Liver (tissue), 9 donors: Measurements from ENCODE around the gene ARMC9. TPM values are rescaled to one million over a fixed set of nuclear protein-coding genes. Genes with fewer than 3 reads are reported as not detected.

Source experiments
- DNase-seq: peaks from one replicate; pipeline ENCODE4 v3.0.0-alpha.2; 2017; ENCODE audit warnings: low spot score
- H3K27ac ChIP-seq, 2 donors: one replicate each; pipeline ENCODE4 v1.7.0; 2013; ENCODE audit warnings: inconsistent platforms in 2 of 2, low read length in 2 of 2, control low read depth in 1 of 2, low read depth in 1 of 2, mild to moderate bottlenecking in 1 of 2
- H3K27me3 ChIP-seq, 4 donors: one replicate each; pipeline versions ENCODE4 v1.6.1 to v1.7.0; 2013; ENCODE audit warnings: low read length in 3 of 4, inconsistent platforms in 1 of 4, mild to moderate bottlenecking in 1 of 4, moderate library complexity in 1 of 4; ENCODE audit not compliant: control insufficient read depth in 4 of 4, insufficient read depth in 4 of 4
- H3K36me3 ChIP-seq, 4 donors: one replicate each; pipeline versions ENCODE4 v1.6.1 to v1.7.0; 2013; ENCODE audit warnings: low read length in 3 of 4, mild to moderate bottlenecking in 3 of 4, low read depth in 1 of 4, moderate library complexity in 1 of 4; ENCODE audit not compliant: control insufficient read depth in 4 of 4, insufficient read depth in 3 of 4
- H3K4me1 ChIP-seq, 4 donors: one replicate each; pipeline versions ENCODE4 v1.6.1 to v1.7.0; 2013; ENCODE audit warnings: low read length in 3 of 4, mild to moderate bottlenecking in 3 of 4, moderate library complexity in 1 of 4; ENCODE audit not compliant: control insufficient read depth in 4 of 4, insufficient read depth in 4 of 4
- H3K4me3 ChIP-seq, 3 donors: one replicate each; pipeline versions ENCODE4 v1.6.1 to v1.7.0; 2013; ENCODE audit warnings: low read length in 3 of 3, control low read depth in 1 of 3, low read depth in 1 of 3, mild to moderate bottlenecking in 1 of 3
- H3K9ac ChIP-seq, 2 donors: one replicate each; pipeline ENCODE4 v1.7.0; 2013; ENCODE audit warnings: low read length in 2 of 2, mild to moderate bottlenecking in 2 of 2, moderate library complexity in 2 of 2, control low read depth in 1 of 2, low read depth in 1 of 2
- H3K9me3 ChIP-seq, 4 donors: one replicate each; pipeline versions ENCODE4 v1.6.1 to v1.7.0; 2013; ENCODE audit warnings: low read length in 3 of 4; ENCODE audit not compliant: control insufficient read depth in 4 of 4
- ATF3 ChIP-seq: IDR thresholded peaks from 2 replicates; pipeline ENCODE4 v1.6.1; 2016; ENCODE audit warnings: antibody characterized with exemption
- EGR1 ChIP-seq, 2 donors: IDR thresholded peaks; 2 replicates each; pipeline ENCODE4 v1.6.1; 2016 to 2018; ENCODE audit warnings: antibody characterized with exemption in 2 of 2, low read depth in 2 of 2
- FOXA1 ChIP-seq: IDR thresholded peaks from 2 replicates; pipeline ENCODE4 v1.6.1; 2016; ENCODE audit warnings: antibody characterized with exemption
- FOXA2 ChIP-seq: IDR thresholded peaks from 2 replicates; pipeline ENCODE4 v1.6.1; 2016; ENCODE audit warnings: antibody characterized with exemption
- GABPA ChIP-seq, 2 donors: IDR thresholded peaks in 1 of 2; conservative IDR thresholded peaks in 1 of 2; 2 replicates each; pipeline ENCODE4 v1.6.1; 2016; ENCODE audit warnings: antibody characterized with exemption in 2 of 2, mild to moderate bottlenecking in 1 of 2, moderate library complexity in 1 of 2
- HNF4A ChIP-seq, 2 donors: conservative IDR thresholded peaks; 2 replicates each; pipeline ENCODE4 v1.6.1; 2016; ENCODE audit warnings: antibody characterized with exemption in 2 of 2, mild to moderate bottlenecking in 2 of 2
- HNF4G ChIP-seq: IDR thresholded peaks from 2 replicates; pipeline ENCODE4 v1.6.1; 2016; ENCODE audit warnings: antibody characterized with exemption
- JUND ChIP-seq, 2 donors: IDR thresholded peaks; 2 replicates each; pipeline ENCODE4 v1.6.1; 2016; ENCODE audit warnings: antibody characterized with exemption in 2 of 2
- MAX ChIP-seq: IDR thresholded peaks from 2 replicates; pipeline ENCODE4 v1.6.1; 2016; ENCODE audit warnings: antibody characterized with exemption
- NR2F2 ChIP-seq: IDR thresholded peaks from 2 replicates; pipeline ENCODE4 v1.6.1; 2016; ENCODE audit warnings: antibody characterized with exemption
- RAD21 ChIP-seq, 2 donors: IDR thresholded peaks; 2 replicates each; pipeline ENCODE4 v1.6.1; 2016; ENCODE audit warnings: antibody characterized with exemption in 2 of 2, mild to moderate bottlenecking in 2 of 2
- RXRA ChIP-seq, 2 donors: IDR thresholded peaks; 2 replicates each; pipeline ENCODE4 v1.6.1; 2017 to 2018; ENCODE audit warnings: antibody characterized with exemption in 2 of 2, mild to moderate bottlenecking in 1 of 2
- SP1 ChIP-seq: IDR thresholded peaks from 2 replicates; pipeline ENCODE4 v1.6.1; 2018; ENCODE audit warnings: antibody characterized with exemption, mild to moderate bottlenecking
- YY1 ChIP-seq: IDR thresholded peaks from 2 replicates; pipeline ENCODE4 v1.6.1; 2016; ENCODE audit warnings: antibody characterized with exemption, mild to moderate bottlenecking
- whole genome bisulfite sequencing: extraction: QIAGEN DNeasy Blood & Tissue Kit; methylation state at CpG from one replicate; pipeline ENCODE4 v1.1.7; 2013; 5-methylcytosine and 5-hydroxymethylcytosine counted together
- polyA plus RNA-seq, 2 donors: library from polyadenylated mRNA; stranded (reverse) in 1 of 2; unstranded in 1 of 2; fragments of 200-250 nt in 1 of 2; fragments of >200 nt in 1 of 2; fragmentation: Nextera tagmentation in 1 of 2; extraction: Ambion mirVana in 1 of 2; gene quantifications; one replicate each; pipeline versions ENCODE4 v1.2.1 to v1.2.3, GENCODE V29; 2013 to 2015
- total RNA-seq, 2 donors: library from RNA; depleted of rRNA; stranded (reverse); fragments of >200 nt; gene quantifications; one replicate each; pipeline ENCODE4 v1.2.3, GENCODE V29; 2014
- TF ChIP-seq, protein P1 (sequence below): IDR thresholded peaks from 2 replicates; pipeline ENCODE4 v1.6.1; 2016; ENCODE audit warnings: antibody characterized with exemption
- TF ChIP-seq, protein P2 (sequence below): IDR thresholded peaks from 2 replicates; pipeline ENCODE4 v1.6.1; 2016; ENCODE audit warnings: antibody characterized with exemption, mild to moderate bottlenecking
- donor health status: healthy.
- donor health status: healthy.
- donor health status: healthy.
- donor health status: healthy.
- donor health status: healthy.

The ARMC9 gene
- total and polyA plus RNA-seq, 4 donors, result 1.1 to 2.3 (median 1.8) TPM

DNA sequence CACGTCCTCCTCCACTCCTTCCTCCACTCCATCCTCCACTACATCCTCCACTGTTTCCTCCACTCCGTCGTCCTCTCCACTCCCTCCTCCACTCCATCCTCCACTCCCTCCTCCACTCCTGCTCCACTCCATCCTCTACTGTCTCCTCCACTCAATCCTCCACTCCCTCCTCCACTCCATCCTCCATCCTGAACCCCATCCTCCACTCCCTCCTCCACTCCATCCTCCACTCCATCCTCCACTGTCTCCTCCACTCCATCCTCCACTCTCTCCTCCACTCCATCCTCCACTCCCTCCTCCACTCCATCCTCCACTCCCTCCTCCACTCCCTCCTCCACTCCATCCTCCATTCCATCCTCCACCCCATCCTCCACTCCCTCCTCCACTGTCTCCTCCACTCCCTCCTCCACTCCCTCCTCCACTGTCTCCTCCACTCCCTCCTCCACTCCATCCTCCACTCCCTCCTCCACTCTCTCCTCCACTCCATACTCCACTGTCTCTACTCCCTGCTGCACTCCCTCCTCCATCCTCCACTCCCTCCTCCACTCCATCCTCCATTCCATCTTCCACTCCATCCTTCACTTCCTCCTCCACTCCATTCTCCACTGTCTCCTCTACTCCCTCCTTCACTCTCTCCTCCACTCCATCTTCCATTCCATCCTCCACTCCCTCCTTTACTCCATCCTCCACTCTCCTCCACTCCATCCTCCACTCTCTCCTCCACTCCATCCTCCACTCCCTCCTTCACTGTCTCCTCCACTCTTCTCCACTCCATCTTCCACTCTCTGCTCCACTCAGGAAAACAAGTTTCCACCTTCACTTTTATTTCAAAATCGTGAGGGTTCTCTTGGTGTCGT is 182.8 kb downstream of the ARMC9 start:
- H3K27me3 ChIP-seq, result no peaks in the 10 kb centered on the region
- H3K4me1 ChIP-seq, result no peaks in the 10 kb centered on the region
- H3K9ac ChIP-seq, result no peak overlapping the region
- H3K9me3 ChIP-seq, result no peaks in the 10 kb centered on the region
- TF ChIP-seq RAD21 (IDR thresholded peaks at IDR 0.05) (no peak), MAX (no peak), EGR1 (IDR thresholded peaks at IDR 0.05; ENCODE audit: low read depth in 2 of 2) (no peak), SP1 (no peak), NR2F2 (no peak), ATF3 (no peak), RXRA (IDR thresholded peaks at IDR 0.05) (no peak), FOXA2 (no peak), YY1 (no peak), FOXA1 (no peak), JUND (IDR thresholded peaks at IDR 0.05) (no peak)
- TF ChIP-seq, protein P1, sequence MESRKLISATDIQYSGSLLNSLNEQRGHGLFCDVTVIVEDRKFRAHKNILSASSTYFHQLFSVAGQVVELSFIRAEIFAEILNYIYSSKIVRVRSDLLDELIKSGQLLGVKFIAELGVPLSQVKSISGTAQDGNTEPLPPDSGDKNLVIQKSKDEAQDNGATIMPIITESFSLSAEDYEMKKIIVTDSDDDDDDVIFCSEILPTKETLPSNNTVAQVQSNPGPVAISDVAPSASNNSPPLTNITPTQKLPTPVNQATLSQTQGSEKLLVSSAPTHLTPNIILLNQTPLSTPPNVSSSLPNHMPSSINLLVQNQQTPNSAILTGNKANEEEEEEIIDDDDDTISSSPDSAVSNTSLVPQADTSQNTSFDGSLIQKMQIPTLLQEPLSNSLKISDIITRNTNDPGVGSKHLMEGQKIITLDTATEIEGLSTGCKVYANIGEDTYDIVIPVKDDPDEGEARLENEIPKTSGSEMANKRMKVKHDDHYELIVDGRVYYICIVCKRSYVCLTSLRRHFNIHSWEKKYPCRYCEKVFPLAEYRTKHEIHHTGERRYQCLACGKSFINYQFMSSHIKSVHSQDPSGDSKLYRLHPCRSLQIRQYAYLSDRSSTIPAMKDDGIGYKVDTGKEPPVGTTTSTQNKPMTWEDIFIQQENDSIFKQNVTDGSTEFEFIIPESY, result no peak
- TF ChIP-seq, protein P2, sequence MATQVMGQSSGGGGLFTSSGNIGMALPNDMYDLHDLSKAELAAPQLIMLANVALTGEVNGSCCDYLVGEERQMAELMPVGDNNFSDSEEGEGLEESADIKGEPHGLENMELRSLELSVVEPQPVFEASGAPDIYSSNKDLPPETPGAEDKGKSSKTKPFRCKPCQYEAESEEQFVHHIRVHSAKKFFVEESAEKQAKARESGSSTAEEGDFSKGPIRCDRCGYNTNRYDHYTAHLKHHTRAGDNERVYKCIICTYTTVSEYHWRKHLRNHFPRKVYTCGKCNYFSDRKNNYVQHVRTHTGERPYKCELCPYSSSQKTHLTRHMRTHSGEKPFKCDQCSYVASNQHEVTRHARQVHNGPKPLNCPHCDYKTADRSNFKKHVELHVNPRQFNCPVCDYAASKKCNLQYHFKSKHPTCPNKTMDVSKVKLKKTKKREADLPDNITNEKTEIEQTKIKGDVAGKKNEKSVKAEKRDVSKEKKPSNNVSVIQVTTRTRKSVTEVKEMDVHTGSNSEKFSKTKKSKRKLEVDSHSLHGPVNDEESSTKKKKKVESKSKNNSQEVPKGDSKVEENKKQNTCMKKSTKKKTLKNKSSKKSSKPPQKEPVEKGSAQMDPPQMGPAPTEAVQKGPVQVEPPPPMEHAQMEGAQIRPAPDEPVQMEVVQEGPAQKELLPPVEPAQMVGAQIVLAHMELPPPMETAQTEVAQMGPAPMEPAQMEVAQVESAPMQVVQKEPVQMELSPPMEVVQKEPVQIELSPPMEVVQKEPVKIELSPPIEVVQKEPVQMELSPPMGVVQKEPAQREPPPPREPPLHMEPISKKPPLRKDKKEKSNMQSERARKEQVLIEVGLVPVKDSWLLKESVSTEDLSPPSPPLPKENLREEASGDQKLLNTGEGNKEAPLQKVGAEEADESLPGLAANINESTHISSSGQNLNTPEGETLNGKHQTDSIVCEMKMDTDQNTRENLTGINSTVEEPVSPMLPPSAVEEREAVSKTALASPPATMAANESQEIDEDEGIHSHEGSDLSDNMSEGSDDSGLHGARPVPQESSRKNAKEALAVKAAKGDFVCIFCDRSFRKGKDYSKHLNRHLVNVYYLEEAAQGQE, result no peak
- no peaks in the 10 kb centered on the region for H3K36me3 ChIP-seq
- WGBS, result 91% methylated on average over 5 of the region's 5 CpGs
- DNase-seq, result no peak
- no peak overlapping the region for H3K4me3 ChIP-seq
- no peak overlapping the region for H3K27ac ChIP-seq

DNA sequence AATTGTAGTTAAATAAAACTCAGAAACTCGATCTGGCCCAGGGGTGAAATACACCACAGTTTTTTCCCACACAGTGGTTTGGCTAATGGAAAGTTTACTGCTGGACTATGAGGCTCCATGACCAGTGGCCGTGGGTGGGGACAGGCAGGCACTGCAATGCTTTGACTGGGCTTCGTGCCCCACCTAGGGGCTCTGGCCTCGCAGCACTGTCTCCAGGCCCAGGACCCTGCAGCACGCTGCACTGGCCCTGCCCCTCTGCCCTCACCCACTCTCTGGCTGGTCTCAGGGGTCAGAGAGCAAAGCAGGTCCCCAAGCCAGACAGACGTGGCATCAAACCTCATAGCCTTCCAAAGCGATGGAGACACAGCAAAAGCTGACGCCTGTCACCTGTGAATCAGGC is 183.7 kb downstream of the ARMC9 start:
- H3K9ac ChIP-seq, result no peak overlapping the region
- H3K27ac ChIP-seq, result no peak overlapping the region
- H3K4me1 ChIP-seq, result no peaks in the 10 kb centered on the region
- no peak overlapping the region for H3K4me3 ChIP-seq
- H3K27me3 ChIP-seq, result no peaks in the 10 kb centered on the region
- no peak for DNase-seq
- H3K9me3 ChIP-seq, result no peaks in the 10 kb centered on the region
- WGBS, result 92% methylated on average over 8 of the region's 8 CpGs
- H3K36me3 ChIP-seq, result no peaks in the 10 kb centered on the region
- TF ChIP-seq MAX, result no peak
- TF ChIP-seq EGR1 (IDR thresholded peaks at IDR 0.05; ENCODE audit: low read depth in 2 of 2), result no peak
- TF ChIP-seq, protein P1, result no peak
- no peak for TF ChIP-seq FOXA2
- TF ChIP-seq GABPA (IDR thresholded peaks at IDR 0.05 in 1 of 2, conservative IDR thresholded peaks at IDR 0.05 in 1 of 2), result no peak
- TF ChIP-seq HNF4G, result no peak
- no peak for TF ChIP-seq HNF4A (conservative IDR thresholded peaks at IDR 0.05)
- no peak for TF ChIP-seq ATF3
- no peak for TF ChIP-seq RXRA (IDR thresholded peaks at IDR 0.05)
- TF ChIP-seq FOXA1, result no peak
- TF ChIP-seq, protein P2, result no peak
- TF ChIP-seq NR2F2, result no peak
- TF ChIP-seq SP1, result no peak
- TF ChIP-seq JUND (IDR thresholded peaks at IDR 0.05), result no peak
- TF ChIP-seq RAD21 (IDR thresholded peaks at IDR 0.05), result no peak
- TF ChIP-seq YY1, result no peak
